Measurements from ENCODE around the gene ADAM30.

The ADAM30 gene

GRCh38 chr1:119896303-119896702 lies at the start of gene ADAM30:
Gene ADAM30 (minus strand): TSS chr1:119896515. CDS start chr1:119896336, 179 bp downstream.
- no peak for DNase-seq

- DNase-seq: no peak
These were observed 46.9 kb upstream of the ADAM30 start for GRCh38 chr1:119943216-119943615.

- no peak for DNase-seq
These were observed 45.1 kb upstream of the ADAM30 start for GRCh38 chr1:119941392-119941791.

- peak; percentile 34 for DNase-seq
These were observed 44.4 kb upstream of the ADAM30 start for GRCh38 chr1:119940697-119941096.

GRCh38 chr1:119937198-119937597 lies 40.9 kb upstream of the ADAM30 start:
- no peak for DNase-seq

- DNase-seq: no peak
These were observed 39.6 kb upstream of the ADAM30 start for GRCh38 chr1:119935915-119936314.

- DNase-seq: no peak
These were observed 39.1 kb upstream of the ADAM30 start for GRCh38 chr1:119935373-119935772.

- DNase-seq: no peak
These were observed 37.1 kb upstream of the ADAM30 start for GRCh38 chr1:119933397-119933796.

GRCh38 chr1:119929643-119930315 lies 33.5 kb upstream of the ADAM30 start:
- DNase-seq: no peak

- no peak for DNase-seq
These were observed 30.2 kb upstream of the ADAM30 start for GRCh38 chr1:119926553-119926952.

- DNase-seq: no peak
These were observed 28.9 kb upstream of the ADAM30 start for GRCh38 chr1:119924948-119925898.

GRCh38 chr1:119920104-119920968 lies 24.0 kb upstream of the ADAM30 start:
- no peak for DNase-seq

GRCh38 chr1:119919241-119919640 lies 22.9 kb upstream of the ADAM30 start:
- DNase-seq: no peak

- no peak for DNase-seq
These were observed 22.0 kb upstream of the ADAM30 start for GRCh38 chr1:119918301-119918700.

GRCh38 chr1:119917304-119918055 lies 21.2 kb upstream of the ADAM30 start:
- no peak for DNase-seq

- no peak for DNase-seq
These were observed 19.2 kb upstream of the ADAM30 start for GRCh38 chr1:119915517-119915916.

GRCh38 chr1:119914071-119914470 lies 17.8 kb upstream of the ADAM30 start:
- DNase-seq: no peak

- DNase-seq: no peak
These were observed 16.6 kb upstream of the ADAM30 start for GRCh38 chr1:119912963-119913362.

- DNase-seq: no peak
These were observed 15.5 kb upstream of the ADAM30 start for GRCh38 chr1:119911775-119912174.

GRCh38 chr1:119910618-119911017 lies 14.3 kb upstream of the ADAM30 start:
- no peak for DNase-seq

- no peak for DNase-seq
These were observed 13.7 kb upstream of the ADAM30 start for GRCh38 chr1:119909890-119910596.

- DNase-seq: no peak
These were observed 12.3 kb upstream of the ADAM30 start for GRCh38 chr1:119908661-119909060.

Measured in NCI-H82 (cell line).